Amniotic stem cell (primary cell): ENCODE data around the gene NOBOX.
"Not testable (repeated sequence)": the region's sequence is repeated elsewhere in the genome, so short reads cannot be mapped to it uniquely, and the experiment has no call there.

ENCODE experiments used
- DNase-seq: peaks from one replicate; lab custom pipeline; 2025; lab: John Stamatoyannopoulos, UW

Gene NOBOX

DNA sequence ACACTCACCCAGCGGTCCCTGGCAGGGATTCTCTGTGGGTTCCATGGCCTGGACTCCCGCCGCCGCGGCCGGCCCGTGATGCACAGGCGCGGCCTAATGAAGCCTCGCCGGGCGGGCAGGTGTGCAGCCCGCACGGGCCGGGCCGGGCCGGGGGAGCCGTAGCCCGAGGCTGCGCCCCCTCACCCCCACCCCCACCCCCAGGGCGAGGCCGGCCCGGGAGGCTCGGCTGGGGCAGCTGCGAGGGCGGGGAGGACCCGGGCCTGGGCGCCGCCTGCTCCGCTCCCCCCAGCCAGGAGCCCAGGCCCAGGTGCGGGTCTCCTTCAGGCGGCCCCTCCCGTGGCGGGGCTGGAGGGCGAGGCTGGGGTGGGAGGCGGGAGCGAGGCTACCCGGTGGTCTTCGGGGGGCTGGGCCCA lies at the start of gene NOBOX:
Gene NOBOX, minus strand, starts transcription at position 45 of the 413 bp plus-strand sequence.
- DNase-seq, result no peak

DNA sequence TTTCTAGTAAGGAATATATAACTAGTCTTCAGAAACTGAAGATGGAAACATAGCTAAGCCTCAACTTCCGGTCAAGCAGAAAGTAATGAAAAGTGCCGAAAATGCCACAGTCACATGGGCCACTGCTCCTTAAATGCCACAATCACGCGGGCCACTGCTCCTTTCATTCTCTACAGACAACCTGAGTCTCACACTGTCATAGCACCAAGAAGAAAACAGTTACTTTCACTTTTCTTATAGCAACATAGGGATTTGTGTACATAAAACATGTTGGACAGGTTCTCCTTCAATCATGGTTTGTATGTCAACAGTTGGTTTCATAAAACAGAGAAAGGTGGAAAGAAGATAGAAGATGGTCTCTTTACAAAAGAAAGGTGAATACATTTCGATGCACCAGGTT lies 48.6 kb upstream of the NOBOX start:
- DNase-seq, result no peak

DNA sequence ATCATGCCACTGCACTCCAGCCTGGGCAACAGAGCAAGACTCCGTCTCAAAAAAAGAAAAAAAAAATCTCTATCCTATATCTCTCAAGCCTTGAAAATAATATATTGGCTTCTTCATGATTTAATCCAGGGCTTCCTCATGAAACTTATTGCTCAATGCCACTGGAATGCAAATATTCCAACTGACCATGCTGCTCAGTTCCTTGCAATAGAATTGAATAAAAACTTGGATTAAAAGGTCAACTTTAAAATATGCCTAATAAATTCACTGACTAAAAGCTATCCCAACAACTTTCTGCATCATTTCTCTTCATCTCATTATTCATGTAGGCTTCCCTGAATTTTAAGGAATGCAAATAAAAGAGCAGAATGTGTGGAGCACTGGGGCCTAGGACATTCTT lies 42.1 kb upstream of the NOBOX start:
- no peak for DNase-seq

DNA sequence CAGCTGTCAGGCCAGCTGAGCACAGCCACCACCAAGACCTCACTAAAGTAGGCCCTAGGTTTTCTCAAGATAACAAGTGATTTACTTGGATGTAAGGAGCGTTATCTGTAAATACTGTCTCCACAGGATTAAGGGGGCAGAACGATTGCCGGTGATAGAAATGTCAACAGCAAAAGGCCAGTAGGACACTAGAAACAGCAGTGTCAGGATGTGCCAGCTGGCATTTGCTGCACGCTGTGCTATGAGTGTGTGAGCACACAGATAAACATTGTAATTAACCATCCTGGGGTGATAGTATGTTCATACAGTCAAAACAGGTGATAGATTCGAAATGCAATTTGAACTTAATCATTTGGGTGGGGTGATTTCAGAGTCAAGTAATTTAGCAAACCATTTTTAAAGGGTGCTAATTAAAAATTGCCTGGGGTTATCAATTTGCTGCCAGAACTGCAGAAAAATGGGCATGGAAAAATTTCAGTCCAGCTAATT lies 36.3 kb upstream of the NOBOX start:
- DNase-seq, result no peak

DNA sequence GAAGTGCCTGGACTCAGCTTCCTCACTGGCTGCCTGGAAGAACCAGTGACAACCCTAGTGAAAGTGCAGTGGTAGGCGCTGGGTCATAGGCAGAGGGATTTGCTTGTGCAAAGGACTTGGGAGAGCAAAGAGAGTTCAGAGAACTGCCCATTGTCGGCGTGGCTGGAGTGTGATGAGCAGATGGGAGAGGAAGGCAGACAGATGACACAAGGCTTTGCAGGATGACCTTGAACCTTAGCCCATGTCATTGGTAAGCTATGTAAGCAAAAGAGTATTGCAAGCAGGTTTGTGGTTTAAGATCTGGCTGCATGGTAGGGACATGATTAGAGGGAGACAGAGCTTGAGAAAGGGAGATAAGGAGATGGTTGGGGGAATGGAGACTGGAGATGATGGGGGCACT lies 35.3 kb upstream of the NOBOX start:
- no peak for DNase-seq

DNA sequence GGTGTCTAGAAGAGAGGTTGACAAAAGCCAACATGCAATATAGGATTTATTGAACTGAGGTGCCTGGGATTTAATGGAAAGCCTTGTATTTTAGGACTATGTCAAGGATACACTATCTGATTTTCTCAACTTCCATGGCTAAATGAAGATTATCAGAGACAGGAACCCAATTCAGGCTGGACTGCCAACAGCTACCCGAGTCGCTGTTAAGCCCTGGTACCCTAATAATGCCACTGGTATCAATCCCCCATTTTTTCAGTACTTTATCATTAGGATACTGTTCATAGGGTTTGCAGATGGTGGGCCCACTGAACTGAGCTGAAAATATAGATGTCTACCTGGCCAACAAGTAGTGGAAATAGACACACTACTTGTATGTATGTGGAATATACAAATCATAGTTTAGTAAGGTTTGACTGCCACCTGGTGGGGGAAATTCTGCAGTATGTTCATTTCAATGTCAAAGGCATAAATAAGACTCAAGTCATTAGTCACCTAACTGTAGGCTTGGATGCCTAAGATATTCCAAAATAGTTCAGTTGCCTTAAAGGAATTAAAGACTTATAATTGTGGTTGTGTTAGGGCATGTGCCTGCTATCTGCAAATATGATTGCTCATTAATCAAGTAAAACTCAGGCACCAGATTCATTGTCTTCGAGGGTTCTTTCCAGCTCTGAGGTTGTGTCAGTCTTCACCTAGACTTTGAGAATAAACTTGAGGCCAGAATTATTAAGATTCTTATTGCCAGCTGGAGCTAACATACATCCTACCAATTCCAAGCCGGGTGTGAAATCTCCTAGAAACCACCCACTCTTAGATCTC lies 34.1 kb upstream of the NOBOX start:
- peak; percentile 17 for DNase-seq

DNA sequence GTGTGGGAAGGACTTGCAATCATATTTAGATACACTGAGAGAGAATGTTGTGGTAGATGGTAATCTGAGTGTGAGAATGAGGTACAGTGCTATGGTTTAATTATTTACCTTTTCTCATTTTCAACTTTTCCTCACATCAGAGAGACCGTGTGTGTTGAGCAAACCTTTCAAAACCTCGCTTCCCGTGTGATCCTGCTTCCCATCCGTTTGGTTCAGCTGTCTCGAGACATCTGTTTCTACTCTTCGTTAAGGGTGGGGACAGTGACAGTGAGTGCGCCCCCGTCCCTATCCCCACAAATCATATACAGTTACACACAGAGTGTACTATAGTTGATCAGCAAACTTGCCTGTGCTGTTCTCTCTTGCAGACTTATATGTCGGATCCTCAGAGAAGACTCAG lies 33.0 kb upstream of the NOBOX start:
- DNase-seq, result no peak

DNA sequence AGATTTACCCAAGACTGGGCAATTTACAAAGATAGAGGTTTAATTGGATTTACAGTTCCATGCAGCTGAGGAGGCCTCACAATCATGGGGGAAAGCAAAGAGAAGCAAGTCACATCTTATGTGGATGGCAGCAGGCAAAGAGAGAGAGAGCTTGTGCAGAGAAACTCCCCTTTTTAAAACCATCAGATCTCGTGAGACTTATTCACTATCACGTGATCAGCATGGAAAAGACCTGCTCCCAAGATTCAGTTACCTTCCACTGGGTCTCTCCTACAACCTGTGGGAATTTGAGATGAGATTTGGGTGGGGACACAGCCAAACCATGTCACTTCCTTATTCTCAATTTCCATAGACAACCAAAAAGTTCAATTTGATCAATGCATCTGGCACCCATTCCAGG lies 24.9 kb upstream of the NOBOX start:
- no peak for DNase-seq

DNA sequence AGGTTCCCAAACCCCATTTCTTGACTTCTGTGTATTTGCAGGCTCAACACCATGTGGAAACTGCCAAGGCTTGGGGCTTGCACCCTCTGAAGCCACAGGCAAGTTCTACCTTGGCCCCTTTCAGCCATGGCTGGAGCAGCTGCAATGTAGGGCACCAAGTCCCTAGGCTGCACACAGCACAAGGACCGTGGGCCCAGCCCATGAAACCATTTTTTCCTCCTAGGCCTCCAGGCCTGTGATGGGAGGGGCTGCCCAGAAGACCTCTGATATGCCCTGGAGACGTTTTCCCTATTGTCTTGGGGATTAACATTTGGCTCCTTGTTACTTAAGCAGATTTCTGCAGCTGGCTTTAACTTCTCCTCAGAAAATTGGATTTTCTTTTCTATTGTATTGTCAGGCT lies 24.0 kb upstream of the NOBOX start:
- DNase-seq, result not testable (repeated sequence)

DNA sequence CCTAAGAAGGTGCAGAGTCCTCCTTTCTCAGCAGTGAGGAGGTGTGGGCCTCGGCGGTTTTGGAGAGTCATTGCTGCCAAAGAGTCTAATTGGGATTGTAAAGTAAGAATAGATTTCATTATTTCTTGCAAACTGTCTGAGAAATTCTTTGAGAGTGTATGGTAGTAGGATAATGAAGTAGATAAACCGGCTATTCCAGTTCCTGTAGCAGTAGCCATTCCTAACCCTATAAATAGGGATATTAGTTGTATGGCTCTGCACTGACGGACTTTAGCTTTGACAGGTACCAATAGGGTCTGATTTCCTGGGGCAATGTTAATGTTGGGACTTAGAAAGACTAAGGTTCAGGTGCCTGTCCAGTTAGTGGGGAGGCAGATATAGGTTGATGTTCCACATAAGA lies 15.4 kb upstream of the NOBOX start:
- DNase-seq, result not testable (repeated sequence)

DNA sequence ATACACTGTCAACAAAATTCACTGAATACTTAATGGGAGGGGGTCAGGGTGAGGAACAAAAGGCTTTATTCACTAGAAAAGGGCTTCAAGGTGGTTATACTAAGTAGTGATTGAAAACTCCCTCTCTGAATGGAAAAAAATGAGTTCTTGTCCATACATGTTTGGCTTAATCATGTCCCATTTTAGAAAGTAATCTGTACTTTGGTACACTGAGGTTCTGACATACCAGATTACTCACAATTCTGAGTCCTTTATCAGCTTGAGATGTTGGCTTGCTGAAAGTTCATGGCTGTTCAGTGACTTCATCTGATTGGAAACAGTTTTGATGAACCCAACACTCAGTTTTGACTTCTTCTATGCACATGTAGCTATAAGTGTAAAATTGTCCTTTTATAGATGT lies 12.8 kb upstream of the NOBOX start:
- DNase-seq, result no peak

DNA sequence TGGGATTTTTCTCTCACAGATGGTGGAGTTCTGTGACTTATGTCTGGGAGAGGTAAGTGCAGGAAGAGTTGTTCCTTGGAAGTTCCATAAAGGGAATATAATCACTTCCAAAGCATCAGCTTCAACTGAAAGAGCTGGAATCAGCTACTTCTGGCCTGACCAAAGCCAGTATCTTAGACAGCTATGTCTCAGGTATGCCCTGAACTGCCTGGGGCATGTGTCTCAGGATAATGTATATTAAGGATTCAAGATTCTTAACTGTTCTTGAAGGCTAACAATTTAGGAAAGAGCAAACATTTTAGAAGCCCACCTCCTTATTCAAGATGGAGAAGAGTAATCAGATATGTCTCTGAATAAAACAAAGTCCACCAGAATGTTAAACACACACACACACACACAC lies 12.4 kb upstream of the NOBOX start:
- DNase-seq, result no peak

DNA sequence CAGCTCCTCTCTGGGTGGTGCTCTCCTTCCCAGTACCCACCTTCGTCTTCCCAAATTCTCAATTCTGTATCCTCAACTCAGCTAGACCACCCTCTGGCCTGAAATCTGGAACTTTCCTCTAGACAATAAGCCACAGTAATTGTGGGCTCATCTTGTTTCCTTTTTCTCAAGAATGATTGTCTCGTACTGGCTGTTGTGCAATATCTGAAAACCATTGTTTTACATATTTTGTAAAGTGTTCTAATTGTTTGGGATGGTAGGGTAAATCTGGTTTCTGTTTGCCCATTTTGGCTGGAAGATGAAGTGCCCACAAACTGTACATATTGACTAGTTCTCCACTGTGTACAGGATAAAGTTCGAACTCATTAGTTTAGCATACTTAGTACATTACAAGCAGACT lies 11.3 kb upstream of the NOBOX start:
- DNase-seq, result no peak

DNA sequence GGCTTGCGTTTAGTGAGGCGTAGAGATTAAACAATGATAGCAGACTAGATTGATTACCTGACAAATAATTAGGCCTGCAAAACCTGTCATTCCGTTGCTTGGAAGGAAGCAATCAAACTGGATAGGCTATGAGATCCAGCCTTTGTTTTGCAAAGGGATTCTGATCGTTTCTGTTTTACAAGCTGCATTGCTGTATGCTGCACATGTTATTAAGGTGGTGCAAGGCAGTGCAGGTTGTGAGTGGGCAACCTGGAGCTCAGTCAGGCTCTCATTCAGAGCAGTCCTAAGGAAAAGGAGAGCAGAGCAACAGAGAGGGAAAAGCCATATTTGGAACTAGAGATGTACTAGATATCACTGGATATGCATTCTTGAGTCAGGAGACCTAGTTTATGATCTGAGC lies 6.9 kb upstream of the NOBOX start:
- DNase-seq, result no peak

DNA sequence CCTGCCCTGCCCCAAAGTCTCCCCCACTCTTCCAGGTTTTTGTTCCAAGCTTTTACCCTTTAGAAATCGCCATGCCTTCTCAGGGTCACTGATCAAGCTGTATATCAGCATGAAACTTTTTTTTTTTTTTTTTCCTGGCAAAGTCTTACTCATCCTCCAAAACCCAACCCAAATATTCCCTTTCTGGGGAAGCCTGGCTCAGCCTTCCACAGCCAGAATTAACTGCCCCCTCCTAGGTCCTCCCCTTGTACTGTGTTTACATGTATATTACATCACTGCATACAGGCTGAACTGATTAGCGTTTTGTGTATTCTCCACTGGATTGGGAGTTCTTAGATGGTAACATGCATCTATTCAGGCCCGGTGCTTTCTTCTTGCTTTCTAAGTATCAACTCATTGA lies 4.6 kb upstream of the NOBOX start:
- DNase-seq, result no peak

DNA sequence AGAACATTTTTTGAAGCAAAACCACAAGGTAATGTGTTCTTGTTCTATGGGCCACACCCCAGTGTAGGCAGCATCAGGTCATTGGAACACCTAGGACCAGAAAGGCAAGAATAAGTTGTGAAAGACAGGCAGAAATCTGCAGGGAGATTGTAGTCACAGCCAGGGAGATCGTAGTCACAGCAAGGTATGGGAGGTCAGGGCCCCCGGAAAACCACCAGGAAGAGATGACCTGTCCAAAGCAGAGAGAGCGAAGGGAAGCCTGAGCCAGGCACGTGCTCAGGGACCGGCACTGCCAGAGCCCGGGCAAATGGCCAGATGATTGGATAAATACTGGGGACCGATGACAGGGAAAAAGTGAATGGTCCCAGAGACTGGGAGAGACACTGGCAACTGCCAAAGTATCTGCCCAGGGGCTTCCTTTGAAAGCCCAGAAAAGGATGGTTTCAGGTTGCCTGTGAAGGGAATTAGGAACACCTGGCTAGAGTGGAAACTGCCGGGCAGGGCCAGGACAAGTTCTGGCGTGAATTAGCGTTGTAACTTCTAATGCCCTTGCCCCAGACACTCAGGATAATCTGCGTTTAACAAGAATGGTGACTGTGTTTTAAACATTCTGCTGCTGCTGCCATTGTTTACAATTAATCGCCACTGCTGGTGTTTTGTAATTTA lies 3.9 kb upstream of the NOBOX start:
- no peak for DNase-seq

DNA sequence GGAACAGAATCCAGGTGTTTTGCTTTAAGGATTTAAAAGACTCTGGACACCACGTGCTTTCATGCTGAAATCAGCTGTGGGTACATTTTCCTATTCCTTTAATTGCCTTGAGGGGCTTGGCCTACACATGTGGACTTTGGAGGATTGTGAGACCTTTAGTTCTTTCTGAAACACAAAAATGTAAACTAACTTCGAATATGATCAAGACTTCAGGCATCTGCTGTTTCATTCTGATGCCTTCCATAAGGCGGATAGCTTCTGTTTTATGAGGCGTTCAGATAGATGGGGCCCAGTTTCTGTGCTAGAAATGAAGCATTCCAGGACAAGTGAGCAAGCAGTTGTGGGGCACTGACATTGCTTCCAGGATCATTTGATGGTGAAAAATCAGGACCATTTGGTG lies 1.5 kb upstream of the NOBOX start:
- no peak for DNase-seq

DNA sequence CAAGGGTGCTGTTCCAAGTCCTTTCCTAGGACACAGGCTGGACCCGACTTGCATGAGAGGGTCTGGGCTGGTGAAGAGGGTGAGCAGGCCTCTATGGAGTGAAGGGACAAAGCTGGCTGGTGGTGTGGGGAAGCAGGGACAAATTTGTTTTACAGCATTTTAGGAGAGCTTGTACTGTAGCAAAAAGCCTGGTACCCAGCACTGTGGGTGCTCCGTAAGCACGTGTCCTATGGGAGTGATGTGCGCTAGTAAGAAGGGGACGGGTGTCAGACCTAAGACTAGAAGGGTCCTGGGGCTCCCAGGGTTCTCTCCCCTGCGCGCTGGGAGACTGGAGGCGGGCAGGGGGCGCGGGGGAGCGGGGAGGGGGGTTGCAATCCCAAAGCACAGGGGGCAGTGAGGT lies 391 bp downstream of the NOBOX start:
- DNase-seq, result no peak

DNA sequence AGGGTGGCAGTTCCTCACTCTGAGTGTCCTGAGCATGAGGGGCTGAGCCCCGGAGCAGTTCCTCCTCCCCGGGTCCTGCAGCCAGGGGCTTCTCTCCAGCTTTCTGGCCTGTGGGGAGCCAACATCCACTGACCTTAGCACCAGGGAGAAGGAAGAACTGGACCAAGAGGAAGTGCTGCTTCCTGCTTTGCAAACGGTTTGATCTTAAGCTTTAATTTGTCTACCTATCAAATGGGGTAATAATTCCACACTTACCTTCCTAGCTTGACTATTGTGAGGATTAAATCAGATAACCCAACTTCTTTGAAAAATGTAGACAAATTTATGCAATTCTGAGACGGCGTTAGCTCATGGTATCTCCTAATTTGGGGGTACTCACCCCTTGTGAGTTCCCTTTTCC lies 2.0 kb downstream of the NOBOX start:
- no peak for DNase-seq

DNA sequence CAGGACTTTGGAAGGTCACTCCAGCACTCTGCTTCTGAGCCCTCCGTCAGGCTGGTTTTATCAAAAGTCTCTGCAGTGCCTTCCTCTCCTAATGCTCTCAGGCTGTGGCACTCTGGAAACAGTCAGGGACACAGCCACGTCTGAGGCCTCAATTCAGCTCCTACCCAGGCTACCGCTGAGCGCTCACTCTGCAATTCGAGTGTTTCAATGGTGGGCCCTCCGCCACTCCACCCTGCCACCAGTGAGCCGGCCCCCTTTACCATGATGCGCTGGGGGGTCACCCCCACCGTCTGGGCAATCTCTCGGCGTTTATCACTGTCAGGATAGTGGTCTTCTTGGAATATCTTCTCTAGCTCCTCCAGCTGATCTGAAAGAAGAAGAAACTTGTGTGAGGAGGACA lies 3.5 kb downstream of the NOBOX start:
- no peak for DNase-seq

DNA sequence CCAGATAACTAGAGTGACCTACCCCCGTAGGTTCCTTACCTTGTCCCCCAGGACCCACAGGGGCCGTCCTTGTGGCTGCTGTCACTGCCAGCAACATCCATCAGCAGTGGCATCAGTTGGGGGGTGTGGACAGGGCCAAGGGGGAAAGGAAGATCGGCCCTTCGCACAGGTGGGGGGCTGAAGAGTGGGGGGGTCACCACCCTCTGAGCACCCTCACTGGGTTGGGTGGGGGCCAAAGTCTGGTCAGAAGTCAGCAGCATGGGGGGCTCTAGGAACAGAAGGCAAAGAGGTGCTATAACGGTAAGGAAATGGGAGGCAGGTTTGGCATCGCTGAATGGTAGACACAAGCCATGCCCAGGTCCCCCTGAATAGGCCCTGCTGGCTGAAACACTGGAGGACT lies 4.6 kb downstream of the NOBOX start:
- no peak for DNase-seq

DNA sequence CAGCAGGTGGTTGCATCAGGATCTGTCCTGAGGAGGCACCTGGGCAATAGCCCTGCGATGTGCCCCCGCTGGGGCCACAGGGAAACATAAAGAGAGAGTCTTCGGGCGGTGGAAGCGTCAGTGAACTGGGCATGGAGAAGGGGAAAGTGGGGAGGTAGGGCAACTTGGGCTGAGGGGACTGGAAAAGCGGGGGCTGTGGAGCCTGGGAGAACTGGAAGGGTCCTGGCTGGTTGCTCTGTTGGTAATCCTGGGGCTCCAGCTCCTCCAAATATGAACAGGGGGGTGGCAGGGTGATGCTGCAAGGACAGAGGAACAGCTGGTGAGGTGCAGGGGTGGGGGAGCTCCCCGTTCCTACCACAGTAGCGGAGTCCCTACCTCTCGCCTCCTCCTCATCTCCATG lies 5.2 kb downstream of the NOBOX start:
- DNase-seq, result no peak

DNA sequence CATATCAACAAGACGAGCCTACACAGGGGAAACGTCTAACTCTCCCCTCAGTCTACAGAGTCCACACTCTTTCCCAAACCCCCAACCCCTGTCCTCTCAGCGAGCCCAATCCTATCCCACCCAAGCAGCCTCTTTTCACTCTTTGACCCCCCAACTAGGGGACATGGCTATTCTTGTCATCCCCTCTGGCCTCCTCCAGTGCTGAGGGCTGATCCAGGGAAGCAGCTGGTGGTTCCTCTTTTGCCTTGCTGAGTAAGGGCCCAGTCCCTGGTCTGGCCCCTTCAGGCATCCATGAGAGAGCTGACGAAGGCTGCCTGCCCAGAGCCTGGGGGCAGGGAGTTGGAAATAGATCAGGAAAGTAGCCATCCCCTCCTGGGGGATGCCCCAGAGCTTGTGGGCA lies 6.4 kb downstream of the NOBOX start:
- DNase-seq, result no peak

DNA sequence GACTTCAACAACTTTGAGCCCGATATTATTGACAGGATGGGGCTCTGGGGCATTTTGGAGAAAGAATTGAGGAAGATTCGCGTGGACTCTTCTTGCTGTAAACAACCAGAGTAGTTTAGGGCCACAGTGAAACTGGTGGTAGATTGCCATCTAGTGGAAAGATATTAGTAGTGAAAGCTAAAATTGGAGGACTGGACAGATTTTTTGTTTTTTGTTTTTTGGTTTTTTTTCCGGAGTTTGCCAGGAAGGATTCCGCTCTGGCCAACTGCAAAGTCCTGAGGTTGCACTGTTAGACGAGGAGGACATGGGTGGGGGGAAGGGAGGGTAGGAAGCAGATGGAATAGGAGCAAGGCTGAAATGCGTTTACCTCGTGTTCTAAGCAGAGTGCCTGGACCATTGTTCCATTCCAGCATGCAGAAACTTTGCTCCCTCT lies 11.7 kb downstream of the NOBOX start:
- peak; percentile 31 for DNase-seq
